T-helper 17 cell (primary cell): ENCODE data around the gene CEP112. TPM values are rescaled to one million over a fixed set of nuclear protein-coding genes. Genes with fewer than 3 reads are reported as not detected.

Source experiments
- ATAC-seq: fragments of 150-1000 bp; cut with Tn5 transposase; 2 replicates; pipeline ENCODE4 v1.10.0; 2021; ENCODE audit warnings: mild to moderate bottlenecking, moderate library complexity
- DNase-seq, 3 donors: peaks; one replicate each; pipeline versions ENCODE4 v3.0.0 to v3.0.0-alpha.2; 2020 to 2021
- H3K9me3 ChIP-seq: one replicate; pipeline ENCODE4 v1.7.0; 2013; ENCODE audit warnings: low read length, mild to moderate bottlenecking; ENCODE audit not compliant: control insufficient read depth, poor library complexity, severe bottlenecking
- H3K27ac Mint-ChIP-seq: one replicate; pipeline ENCODE4 v1.8.0; 2022; ENCODE audit warnings: mild to moderate bottlenecking, moderate library complexity, mixed read lengths
- H3K27me3 Mint-ChIP-seq: one replicate; pipeline ENCODE4 v1.8.0; 2022; ENCODE audit warnings: mixed read lengths
- H3K36me3 Mint-ChIP-seq: one replicate; pipeline ENCODE4 v1.8.0; 2022; ENCODE audit warnings: low read depth, mixed read lengths
- H3K4me1 Mint-ChIP-seq: one replicate; pipeline ENCODE4 v1.8.0; 2022; ENCODE audit warnings: mild to moderate bottlenecking, mixed read lengths
- H3K4me3 Mint-ChIP-seq: one replicate; pipeline ENCODE4 v1.8.0; 2022; ENCODE audit warnings: mild to moderate bottlenecking, moderate library complexity, mixed read lengths
- total RNA-seq, 4 donors: library from RNA in 2 of 4; stranded (reverse) in 2 of 4; gene quantifications; one replicate each; pipeline ENCODE4 v1.2.3 and lab custom pipeline; 2022 to 2026

The CEP112 gene
- total RNA-seq, 2 donors from 2014 or later: 4.3 to 6.9 TPM

DNA sequence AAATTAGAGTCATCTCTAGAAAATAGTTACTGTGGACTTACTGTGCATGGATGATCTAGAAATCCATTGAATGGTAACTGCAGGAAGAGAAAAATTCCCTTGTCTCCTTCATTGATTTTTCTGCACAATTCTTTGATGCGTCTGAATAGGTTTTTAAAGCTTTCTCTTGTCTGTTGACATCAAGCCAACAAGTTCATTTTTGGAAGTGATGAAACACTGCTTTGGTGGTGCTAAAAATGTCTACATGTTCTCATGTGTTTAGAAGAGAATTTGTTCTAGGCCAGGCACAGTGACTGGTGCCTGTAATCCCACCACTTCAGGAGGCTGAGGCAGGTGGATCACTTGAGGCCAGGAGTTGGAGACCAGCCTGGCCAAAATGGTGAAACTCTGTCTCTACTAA is 573.4 kb downstream of the CEP112 start:
- no peaks in the 10 kb centered on the region for H3K27me3 Mint-ChIP-seq
- no peak overlapping the region for H3K27ac Mint-ChIP-seq
- no peak overlapping the region for H3K4me3 Mint-ChIP-seq
- DNase-seq (no peak), ATAC-seq (no peak)
- H3K4me1 Mint-ChIP-seq: no peaks in the 10 kb centered on the region
- H3K36me3 Mint-ChIP-seq: no peaks in the 10 kb centered on the region
- H3K9me3 ChIP-seq: no peaks in the 10 kb centered on the region

DNA sequence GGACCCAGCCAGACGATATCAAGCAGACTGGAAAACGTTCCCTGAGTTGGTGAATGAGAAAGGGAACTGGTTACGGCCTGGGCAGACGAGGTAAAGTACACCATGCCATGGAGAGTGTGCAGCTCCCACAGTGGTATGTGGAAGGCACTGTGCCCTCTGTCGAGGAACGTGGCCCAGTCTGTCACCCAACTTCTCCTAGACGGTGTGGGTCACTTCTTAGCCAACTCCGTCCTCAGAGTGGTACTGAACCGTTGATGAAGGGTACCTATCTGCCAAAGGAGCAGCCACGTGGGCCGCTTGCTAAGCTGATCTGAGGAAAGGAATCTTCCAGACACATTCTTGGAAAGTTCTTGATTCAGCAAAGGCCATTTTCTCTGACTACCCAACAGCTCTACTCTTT is 574.4 kb downstream of the CEP112 start:
- Mint-ChIP-seq H3K27me3 (no peaks in the 10 kb centered on the region), H3K36me3 (no peaks in the 10 kb centered on the region), H3K4me3 (no peak overlapping the region), H3K27ac (no peak overlapping the region), H3K4me1 (peaks cover 2% of the 10 kb centered on the region)
- DNase-seq (no peak), ATAC-seq (no peak)
- H3K9me3 ChIP-seq: no peaks in the 10 kb centered on the region

DNA sequence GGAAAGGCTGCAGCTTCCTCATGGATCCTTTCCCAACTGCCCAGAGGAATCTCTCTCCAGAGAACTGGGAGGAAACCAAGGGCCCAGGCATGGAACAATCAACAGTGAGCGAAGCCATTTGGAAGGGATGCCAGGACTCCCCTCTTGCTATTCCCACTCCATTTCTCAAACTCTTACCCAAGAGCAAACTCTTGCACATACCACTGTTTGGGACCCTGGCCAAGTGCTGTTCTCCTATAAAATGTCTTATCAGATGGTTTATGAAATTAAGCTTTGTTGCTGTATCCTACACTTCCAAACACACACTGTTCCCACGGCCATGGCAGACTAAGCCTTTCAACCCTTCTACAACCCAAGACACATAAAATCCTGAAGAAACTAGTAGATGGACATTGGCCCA is 582.2 kb downstream of the CEP112 start:
- H3K9me3 ChIP-seq: no peaks in the 10 kb centered on the region
- Mint-ChIP-seq H3K27me3 (no peaks in the 10 kb centered on the region), H3K4me3 (no peak overlapping the region), H3K4me1 (peaks cover 2% of the 10 kb centered on the region), H3K27ac (no peak overlapping the region), H3K36me3 (no peaks in the 10 kb centered on the region)
- no peak for ATAC-seq
- no peak for DNase-seq

DNA sequence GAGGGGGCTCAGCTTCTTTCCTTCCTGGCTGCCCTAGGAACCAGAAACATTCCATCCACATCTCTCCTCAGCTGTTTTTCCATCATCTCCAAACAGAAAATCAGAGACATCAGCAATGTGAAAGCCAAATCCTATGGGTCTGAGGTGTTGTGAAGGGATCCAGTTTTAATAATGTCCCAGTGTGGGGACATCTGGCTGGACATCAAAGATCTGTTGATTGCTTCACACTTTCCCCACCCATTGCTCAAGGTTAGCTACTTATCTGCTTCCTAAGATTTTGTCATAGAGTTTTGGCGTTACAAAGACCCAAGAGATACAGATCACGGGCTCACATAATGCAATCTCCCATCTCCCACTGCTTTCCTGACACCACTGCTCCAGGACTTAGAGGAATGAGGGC is 582.6 kb downstream of the CEP112 start:
- H3K27me3 Mint-ChIP-seq: no peaks in the 10 kb centered on the region
- no peaks in the 10 kb centered on the region for H3K36me3 Mint-ChIP-seq
- DNase-seq (no peak), ATAC-seq (no peak)
- no peak overlapping the region for H3K27ac Mint-ChIP-seq
- H3K4me1 Mint-ChIP-seq: peaks cover 2% of the 10 kb centered on the region
- no peak overlapping the region for H3K4me3 Mint-ChIP-seq
- H3K9me3 ChIP-seq: no peaks in the 10 kb centered on the region

DNA sequence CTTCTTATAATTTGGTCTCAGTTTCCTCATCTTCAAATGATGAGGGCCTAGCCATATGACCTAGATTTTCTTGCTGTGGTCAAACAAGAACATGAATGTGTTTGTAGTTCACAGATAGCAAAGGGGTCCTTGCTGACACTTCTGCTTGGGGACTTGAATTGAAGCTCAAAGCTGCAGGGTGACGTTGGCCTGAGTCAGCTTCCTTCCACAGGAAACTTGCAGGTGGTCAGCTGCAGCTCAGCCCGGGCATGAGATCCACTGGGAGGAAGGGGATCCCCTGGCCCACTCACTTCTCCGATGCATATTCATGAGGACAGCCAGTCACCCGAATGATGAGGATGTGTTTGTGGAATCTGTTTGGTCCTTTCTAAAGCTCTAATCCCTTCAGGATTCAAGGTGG is 587.9 kb downstream of the CEP112 start:
- no peak overlapping the region for H3K4me3 Mint-ChIP-seq
- DNase-seq (no peak), ATAC-seq (no peak)
- no peaks in the 10 kb centered on the region for H3K9me3 ChIP-seq
- H3K27me3 Mint-ChIP-seq: no peaks in the 10 kb centered on the region
- H3K27ac Mint-ChIP-seq: no peak overlapping the region
- peaks cover 2% of the 10 kb centered on the region for H3K4me1 Mint-ChIP-seq
- no peaks in the 10 kb centered on the region for H3K36me3 Mint-ChIP-seq

DNA sequence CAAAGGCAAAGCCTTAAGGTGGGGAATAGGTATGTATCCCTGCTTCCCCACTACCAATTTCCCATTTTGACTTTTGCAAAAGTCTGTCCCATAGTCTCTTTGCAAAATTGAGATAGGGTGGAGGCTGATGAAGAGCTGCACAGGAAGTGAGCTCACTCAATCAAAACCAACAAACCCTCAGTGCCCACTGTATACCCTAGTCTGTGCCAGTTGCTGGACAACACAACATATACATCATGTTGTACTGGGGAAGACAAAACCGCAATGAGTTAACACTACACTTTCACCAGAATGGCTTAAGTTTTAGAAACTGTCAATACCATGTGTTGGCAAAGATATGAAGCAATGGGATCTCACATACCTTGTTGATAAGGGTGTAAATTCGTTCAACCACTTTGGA is 590.1 kb downstream of the CEP112 start:
- Mint-ChIP-seq H3K4me3 (no peak overlapping the region), H3K27me3 (no peaks in the 10 kb centered on the region), H3K27ac (no peak overlapping the region), H3K4me1 (peaks cover 2% of the 10 kb centered on the region), H3K36me3 (no peaks in the 10 kb centered on the region)
- DNase-seq (no peak), ATAC-seq (no peak)
- no peaks in the 10 kb centered on the region for H3K9me3 ChIP-seq

DNA sequence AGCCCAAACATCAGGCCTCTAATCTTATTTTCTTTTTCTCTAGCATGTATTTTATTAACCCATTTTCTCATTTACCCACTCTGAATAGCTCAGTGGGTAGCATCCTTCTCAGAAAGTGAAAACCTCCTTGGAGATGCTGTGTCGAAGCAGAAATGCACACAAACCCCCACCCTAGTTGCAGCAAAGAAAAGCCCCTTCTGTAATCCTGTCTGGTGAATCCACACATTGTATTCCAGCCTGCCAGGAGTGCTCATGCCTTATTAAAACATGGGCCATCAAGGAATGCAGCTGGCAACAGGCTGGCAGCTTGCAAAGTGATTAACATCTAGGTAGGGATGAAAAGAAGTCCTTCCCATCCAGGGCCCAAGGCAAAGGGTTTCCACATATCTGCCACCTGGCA is 590.8 kb downstream of the CEP112 start:
- H3K27me3 Mint-ChIP-seq: no peaks in the 10 kb centered on the region
- no peak overlapping the region for H3K4me3 Mint-ChIP-seq
- no peak for DNase-seq
- peaks cover 2% of the 10 kb centered on the region for H3K4me1 Mint-ChIP-seq
- ATAC-seq: no peak
- no peak overlapping the region for H3K27ac Mint-ChIP-seq
- no peaks in the 10 kb centered on the region for H3K36me3 Mint-ChIP-seq
- no peaks in the 10 kb centered on the region for H3K9me3 ChIP-seq

DNA sequence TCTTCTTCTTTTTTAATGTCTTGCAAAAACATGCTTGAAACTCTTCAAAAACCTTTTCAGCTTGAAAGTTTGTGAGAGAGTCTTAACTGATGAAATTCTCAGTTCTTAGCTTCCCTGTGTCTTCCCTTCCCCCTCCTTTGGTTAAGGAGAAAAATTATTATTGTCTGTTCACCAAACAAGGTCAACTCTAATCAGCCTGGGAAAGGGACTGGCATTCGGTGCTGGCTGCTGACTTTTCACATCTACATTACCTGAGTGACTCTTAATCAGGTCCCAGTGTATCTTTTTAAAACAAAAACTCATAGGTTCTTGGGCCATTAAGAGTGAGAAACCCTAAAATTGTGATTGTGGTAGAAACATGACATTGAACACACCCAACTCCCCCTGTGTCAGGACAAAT is 591.4 kb downstream of the CEP112 start:
- no peaks in the 10 kb centered on the region for H3K9me3 ChIP-seq
- peaks cover 2% of the 10 kb centered on the region for H3K4me1 Mint-ChIP-seq
- ATAC-seq (no peak), DNase-seq (no peak)
- H3K36me3 Mint-ChIP-seq: no peaks in the 10 kb centered on the region
- no peak overlapping the region for H3K27ac Mint-ChIP-seq
- no peak overlapping the region for H3K4me3 Mint-ChIP-seq
- no peaks in the 10 kb centered on the region for H3K27me3 Mint-ChIP-seq

DNA sequence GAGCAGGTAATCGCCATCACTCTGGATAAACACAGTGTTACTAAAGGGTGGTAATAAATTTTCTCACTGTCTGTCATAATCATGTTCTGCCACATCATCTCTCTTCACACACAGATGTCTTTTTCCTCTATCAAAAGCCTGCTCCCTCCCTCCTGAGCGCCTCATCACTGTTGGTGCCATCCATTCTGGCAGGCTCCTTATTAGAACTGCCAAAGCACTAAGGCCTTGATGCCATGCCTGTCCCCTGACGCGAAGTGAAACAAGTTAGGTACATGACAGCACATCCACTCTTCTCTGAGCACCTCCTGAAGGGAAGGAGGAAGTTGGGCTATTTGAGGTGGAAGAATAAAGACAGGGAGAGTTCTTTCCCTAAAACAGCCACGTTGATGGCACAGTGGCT is 592.3 kb downstream of the CEP112 start:
- Mint-ChIP-seq H3K36me3 (no peaks in the 10 kb centered on the region), H3K27me3 (no peaks in the 10 kb centered on the region), H3K4me1 (peaks cover 2% of the 10 kb centered on the region), H3K4me3 (no peak overlapping the region), H3K27ac (no peak overlapping the region)
- DNase-seq (no peak), ATAC-seq (no peak)
- no peaks in the 10 kb centered on the region for H3K9me3 ChIP-seq

DNA sequence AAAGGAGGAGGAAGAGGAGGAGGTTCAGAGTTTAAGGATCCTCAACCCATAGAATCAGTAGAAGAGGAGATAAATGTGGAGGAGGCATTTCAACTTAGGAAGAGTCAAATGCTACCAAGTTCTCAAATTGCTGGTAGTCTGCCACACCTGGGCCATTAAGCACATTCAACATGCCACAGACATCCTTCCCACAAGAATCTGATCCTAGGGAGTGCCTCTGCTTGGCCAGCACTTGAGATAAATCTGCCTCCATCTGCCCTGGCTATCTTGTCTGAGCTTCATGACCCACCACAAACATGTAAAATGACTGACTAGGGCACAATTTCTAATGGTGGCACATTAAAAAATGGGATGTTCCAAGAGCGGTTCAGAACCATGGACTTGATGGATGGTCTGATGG is 593.2 kb downstream of the CEP112 start:
- Mint-ChIP-seq H3K27me3 (peaks cover 4% of the 10 kb centered on the region), H3K4me1 (peaks cover 8% of the 10 kb centered on the region), H3K4me3 (no peak overlapping the region), H3K27ac (no peak overlapping the region), H3K36me3 (no peaks in the 10 kb centered on the region)
- DNase-seq (no peak), ATAC-seq (no peak)
- H3K9me3 ChIP-seq: no peaks in the 10 kb centered on the region

DNA sequence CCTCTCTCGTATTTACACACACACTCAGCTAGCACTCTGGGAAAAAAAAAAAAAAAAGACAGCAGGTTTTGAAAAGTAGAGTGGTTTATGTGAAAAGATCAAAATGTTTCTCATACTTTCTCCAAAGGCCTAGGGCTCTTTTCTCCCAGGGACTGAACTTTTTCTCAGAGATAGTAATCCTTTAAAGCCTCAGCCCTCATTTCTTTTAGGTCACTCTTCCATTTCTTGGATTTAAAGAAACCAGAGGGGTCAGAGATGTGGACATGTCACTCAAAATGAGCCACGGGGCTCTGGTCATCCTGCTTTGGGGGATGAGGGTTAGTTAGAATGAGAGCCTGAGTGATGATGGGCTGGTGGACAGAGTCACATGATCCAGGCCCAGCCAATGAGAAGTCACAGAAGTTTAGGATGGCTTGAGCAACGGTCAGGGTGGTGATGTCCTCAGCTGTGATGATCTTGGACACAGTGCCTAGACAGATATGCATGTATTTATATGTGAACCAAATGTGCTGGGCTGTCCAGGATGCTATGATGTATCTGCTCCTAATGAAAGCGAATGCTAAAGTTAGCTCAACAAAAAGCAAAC is 596.8 kb downstream of the CEP112 start:
- H3K4me1 Mint-ChIP-seq: peaks cover 7% of the 10 kb centered on the region
- peaks cover 15% of the 10 kb centered on the region for H3K27me3 Mint-ChIP-seq
- H3K9me3 ChIP-seq: no peaks in the 10 kb centered on the region
- no peak overlapping the region for H3K27ac Mint-ChIP-seq
- ATAC-seq (no peak), DNase-seq (no peak)
- no peaks in the 10 kb centered on the region for H3K36me3 Mint-ChIP-seq
- no peak overlapping the region for H3K4me3 Mint-ChIP-seq

DNA sequence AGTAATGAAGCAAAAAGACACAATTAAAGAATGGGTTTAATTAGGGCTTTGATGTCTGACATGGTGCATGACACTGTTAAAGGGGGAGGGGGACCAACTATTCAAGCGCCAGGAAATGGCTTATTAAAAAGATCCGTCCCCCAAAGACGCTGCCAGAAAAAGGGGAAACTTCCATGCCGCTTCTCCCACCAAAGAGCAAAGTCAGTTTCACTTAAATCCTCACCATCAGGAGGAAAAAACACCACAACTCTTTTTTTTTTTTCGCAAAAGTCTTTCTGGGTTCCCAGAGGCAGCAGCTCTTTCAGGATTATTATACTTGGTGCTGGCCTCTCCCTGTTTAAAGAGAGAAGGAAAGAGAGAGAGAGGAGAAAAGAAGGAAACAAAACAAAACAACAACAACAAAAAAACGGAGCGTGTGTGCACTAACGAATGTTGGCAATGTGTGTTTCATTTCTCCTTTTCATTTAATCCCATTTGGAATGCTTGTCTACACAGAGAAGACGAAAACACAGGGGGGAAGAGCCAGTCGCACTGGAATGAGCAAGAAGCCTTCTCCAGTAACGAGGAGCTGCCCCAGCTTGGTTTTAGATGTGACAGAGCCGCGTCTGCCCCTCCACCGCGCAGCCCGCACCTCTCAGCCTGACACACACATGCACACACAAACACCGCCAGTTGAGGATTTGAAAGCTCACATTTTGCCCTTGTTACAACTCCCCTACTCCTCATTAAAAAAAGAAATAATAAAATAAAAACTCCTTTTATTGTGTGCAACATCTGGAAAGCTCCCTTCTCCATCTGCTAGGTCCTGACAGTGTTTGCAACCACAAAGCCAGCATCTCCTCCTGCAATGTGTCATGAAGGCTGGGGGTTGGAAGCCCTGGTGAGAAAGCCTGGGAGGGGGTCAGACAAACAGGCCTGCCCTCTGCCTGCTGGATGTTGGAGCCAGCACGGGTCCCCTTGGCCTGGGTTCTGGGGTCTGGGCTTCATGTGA is 597.8 kb downstream of the CEP112 start:
- peaks cover 15% of the 10 kb centered on the region for H3K27me3 Mint-ChIP-seq
- H3K27ac Mint-ChIP-seq: no peak overlapping the region
- no peak for ATAC-seq
- peaks cover 7% of the 10 kb centered on the region for H3K4me1 Mint-ChIP-seq
- H3K9me3 ChIP-seq: no peaks in the 10 kb centered on the region
- peak overlapping the region; percentile 59 for H3K4me3 Mint-ChIP-seq
- no peaks in the 10 kb centered on the region for H3K36me3 Mint-ChIP-seq
- DNase-seq: no peak

DNA sequence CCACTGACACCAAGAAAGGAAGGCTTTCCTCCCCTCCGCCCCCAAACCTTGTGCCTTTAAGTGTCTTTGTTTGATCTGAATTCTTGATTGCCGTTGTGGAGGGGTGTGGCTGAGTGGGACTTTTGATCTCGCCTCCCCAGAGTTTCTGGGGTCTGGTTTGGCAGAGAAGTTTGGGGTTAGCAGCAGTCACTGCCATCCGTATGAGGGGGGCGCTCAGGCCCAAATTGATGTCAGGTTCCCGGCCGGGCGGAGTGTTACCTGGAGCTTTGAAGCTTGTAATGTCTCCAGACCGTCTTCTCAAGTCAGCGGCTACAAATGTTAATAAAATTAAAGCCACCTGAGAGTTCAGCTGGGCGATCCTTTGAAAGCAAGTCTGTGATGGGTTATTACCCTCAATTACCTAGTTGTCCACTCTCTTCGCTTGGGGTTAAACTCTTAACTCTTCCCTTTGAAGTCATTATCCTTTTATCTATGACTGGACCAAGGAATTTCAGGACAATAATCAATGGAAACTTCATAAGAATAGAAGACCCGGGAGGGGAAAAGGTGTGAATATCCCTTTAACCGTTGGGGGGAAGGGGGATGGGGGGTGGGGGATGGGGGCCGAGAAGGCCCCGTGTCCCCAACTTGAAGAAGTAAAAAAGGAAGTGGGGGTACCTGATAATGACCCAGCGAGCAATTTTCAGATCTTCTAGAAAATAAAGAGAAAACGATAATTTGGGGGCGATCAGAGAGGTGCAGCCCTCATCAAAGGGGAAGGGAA is 598.7 kb downstream of the CEP112 start:
- ATAC-seq: no peak
- H3K4me1 Mint-ChIP-seq: peaks cover 7% of the 10 kb centered on the region
- H3K9me3 ChIP-seq: no peaks in the 10 kb centered on the region
- no peak overlapping the region for H3K4me3 Mint-ChIP-seq
- peaks cover 15% of the 10 kb centered on the region for H3K27me3 Mint-ChIP-seq
- no peaks in the 10 kb centered on the region for H3K36me3 Mint-ChIP-seq
- DNase-seq: no peak
- no peak overlapping the region for H3K27ac Mint-ChIP-seq
